ENCODE data around the gene RNASE4. TPM values are rescaled to one million over a fixed set of nuclear protein-coding genes. Genes with fewer than 3 reads are reported as not detected.
A peak's percentile ranks its signal among the peaks of the same experiment; 100 is the strongest.

Gene RNASE4
- total and polyA plus RNA-seq, 10 donors, result 0.89 to 19.9 (median 9.1) TPM

DNA sequence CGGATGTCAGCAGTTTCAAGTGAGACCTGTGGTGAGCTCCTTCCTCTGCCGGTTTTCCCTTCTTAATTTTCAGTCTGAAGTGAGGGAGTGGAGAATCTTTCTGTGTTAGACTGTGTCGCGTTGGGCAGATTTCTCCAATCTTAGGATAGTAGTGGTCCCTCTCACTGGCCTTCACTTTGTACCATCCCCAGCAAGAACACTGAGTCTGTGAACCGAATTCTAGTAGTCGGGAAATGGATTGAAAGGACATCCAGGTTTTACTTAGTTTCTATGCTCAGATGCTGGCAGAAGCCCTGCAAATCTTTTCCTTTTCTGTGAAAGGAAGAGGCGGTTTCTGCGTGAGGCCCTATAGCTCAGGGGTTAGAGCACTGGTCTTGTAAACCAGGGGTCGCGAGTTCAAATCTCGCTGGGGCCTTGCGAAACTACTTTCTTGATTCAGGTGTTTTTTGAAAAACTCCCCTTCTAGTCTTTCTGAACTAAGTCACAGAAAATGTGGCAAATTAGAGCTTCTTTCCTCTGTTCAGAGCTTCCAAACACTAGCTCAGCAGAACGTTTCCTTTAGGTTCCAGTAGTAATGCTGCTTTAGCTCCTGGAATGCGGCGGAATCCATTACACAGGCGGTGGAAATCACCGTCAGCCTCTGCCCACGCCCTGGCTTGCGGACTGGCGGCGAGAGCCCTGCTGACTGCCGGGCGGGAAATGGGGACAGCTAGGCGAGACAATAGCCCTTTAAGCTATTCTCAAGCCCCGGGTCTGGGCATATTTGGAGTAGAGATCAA is 2.8 kb upstream of the RNASE4 start:
- peak overlapping the region; percentile 44 to 88 (median 72) for H3K4me3 ChIP-seq
- H3K9me3 ChIP-seq, result no peaks in the 10 kb centered on the region
- intact Hi-C loops (cut with DNase I; ENCODE audit: low total_unique reads), result loop anchor here (10.0 kb wide), 1 partner anchor 207 kb away; no protein-coding TSS in a partner anchor
- DNase-seq, result peak; percentile 87
- H3K27ac ChIP-seq, result peak overlapping the region; percentile 94 to 100 (median 98)
- TF ChIP-seq POLR2A (IDR thresholded peaks at IDR 0.05), result no peak
- TF ChIP-seq POLR2AphosphoS5 (IDR thresholded peaks at IDR 0.05), result peak in 1 of 3 donors; percentile 63
- TF ChIP-seq, protein P1, sequence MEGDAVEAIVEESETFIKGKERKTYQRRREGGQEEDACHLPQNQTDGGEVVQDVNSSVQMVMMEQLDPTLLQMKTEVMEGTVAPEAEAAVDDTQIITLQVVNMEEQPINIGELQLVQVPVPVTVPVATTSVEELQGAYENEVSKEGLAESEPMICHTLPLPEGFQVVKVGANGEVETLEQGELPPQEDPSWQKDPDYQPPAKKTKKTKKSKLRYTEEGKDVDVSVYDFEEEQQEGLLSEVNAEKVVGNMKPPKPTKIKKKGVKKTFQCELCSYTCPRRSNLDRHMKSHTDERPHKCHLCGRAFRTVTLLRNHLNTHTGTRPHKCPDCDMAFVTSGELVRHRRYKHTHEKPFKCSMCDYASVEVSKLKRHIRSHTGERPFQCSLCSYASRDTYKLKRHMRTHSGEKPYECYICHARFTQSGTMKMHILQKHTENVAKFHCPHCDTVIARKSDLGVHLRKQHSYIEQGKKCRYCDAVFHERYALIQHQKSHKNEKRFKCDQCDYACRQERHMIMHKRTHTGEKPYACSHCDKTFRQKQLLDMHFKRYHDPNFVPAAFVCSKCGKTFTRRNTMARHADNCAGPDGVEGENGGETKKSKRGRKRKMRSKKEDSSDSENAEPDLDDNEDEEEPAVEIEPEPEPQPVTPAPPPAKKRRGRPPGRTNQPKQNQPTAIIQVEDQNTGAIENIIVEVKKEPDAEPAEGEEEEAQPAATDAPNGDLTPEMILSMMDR (IDR thresholded peaks at IDR 0.05 in 8 of 11, conservative IDR thresholded peaks at IDR 0.05 in 3 of 11), result no peak
- no peaks in the 10 kb centered on the region for H3K36me3 ChIP-seq
- 0 to 1% (median 1%) methylated on average over 23 to 25 of the region's 25 CpGs for WGBS, 5 donors
- no peaks in the 10 kb centered on the region for H3K27me3 ChIP-seq (replicated peaks in 1 of 7)
- peaks cover 12 to 61% (median 52%) of the 10 kb centered on the region in 6 donors for H3K4me1 ChIP-seq

DNA sequence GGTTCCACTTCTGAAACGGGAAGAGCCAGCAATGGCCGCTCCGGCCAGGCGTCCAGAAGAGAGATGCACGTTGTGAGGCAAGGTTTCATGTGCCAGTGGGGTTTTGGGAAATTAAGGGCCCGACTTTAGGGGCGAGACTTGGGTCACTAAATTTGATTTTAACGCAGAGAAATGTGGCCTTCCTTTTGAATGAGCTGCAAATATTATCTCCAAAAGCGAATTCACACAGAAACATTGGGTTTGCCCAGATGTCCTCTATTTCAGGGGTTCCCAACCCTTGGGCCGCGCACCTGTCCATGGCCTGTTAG is 2.3 kb upstream of the RNASE4 start:
- 1 to 3% (median 1%) methylated on average over 11 of the region's 11 CpGs for WGBS, 5 donors

DNA sequence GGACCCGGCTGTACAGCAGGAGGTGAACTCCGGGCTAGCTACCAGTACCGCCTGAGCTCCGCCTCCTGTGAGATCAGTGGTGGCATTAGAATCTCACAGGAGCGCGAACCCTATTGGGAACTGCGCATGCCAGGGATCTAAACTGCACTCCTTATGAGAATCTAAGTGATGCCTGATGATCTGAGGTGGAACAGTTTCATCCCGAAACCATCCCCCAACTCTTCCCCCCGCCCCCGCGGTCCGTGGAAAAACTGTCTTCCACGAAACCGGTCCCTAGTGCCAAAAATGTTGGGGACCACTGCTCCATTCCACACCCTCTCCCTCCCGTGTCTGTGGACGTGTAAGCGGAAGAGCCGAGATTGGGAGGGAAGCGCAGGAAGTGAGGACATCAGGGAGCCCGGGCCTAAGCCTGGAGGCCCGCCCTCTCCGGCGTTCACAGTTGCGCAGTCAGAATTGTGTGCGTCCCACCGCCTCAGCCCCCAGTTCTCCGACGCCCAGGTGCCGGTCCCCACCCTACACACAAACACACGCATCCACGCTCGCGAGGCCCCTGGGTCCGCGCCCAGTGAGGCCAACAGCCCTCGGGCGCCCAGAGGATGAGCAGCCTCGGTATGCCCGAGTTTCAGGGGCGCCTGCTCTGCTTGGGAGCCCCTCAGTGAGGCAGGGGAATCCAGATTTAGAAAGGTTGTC is 1.8 kb upstream of the RNASE4 start:
- peak overlapping the region; percentile 94 to 100 (median 98) for H3K27ac ChIP-seq
- peaks cover 12 to 61% (median 52%) of the 10 kb centered on the region in 6 donors for H3K4me1 ChIP-seq
- H3K36me3 ChIP-seq, result no peaks in the 10 kb centered on the region
- no peaks in the 10 kb centered on the region for H3K9me3 ChIP-seq
- 0% methylated on average over 11 to 40 of the region's 40 CpGs for WGBS, 5 donors
- DNase-seq, result peak; percentile 94
- H3K27me3 ChIP-seq (replicated peaks in 1 of 7), result no peaks in the 10 kb centered on the region
- intact Hi-C loops (cut with DNase I; ENCODE audit: low total_unique reads), result loop anchor here (10.0 kb wide), 1 partner anchor 208 kb away; no protein-coding TSS in a partner anchor
- H3K4me3 ChIP-seq, result peak overlapping the region; percentile 44 to 88 (median 72)
- TF ChIP-seq POLR2A (IDR thresholded peaks at IDR 0.05) (peak in 2 of 3 donors; percentile 78 to 84), POLR2AphosphoS5 (IDR thresholded peaks at IDR 0.05) (peak; percentile 94 to 98 (median 96))
- TF ChIP-seq, protein P1 (IDR thresholded peaks at IDR 0.05 in 8 of 11, conservative IDR thresholded peaks at IDR 0.05 in 3 of 11), result peak in 2 of 11 experiments; percentile 11 to 13

More for the DNA sequence above, 2.3 kb upstream of the RNASE4 start:
- H3K27me3 ChIP-seq (replicated peaks in 1 of 7), result no peaks in the 10 kb centered on the region
- intact Hi-C loops (cut with DNase I; ENCODE audit: low total_unique reads), result loop anchor here (10.0 kb wide), 1 partner anchor 207 kb away; no protein-coding TSS in a partner anchor
- peak overlapping the region; percentile 94 to 100 (median 98) for H3K27ac ChIP-seq
- no peak for TF ChIP-seq POLR2AphosphoS5 (IDR thresholded peaks at IDR 0.05)
- TF ChIP-seq, protein P1 (IDR thresholded peaks at IDR 0.05 in 8 of 11, conservative IDR thresholded peaks at IDR 0.05 in 3 of 11), result no peak
- TF ChIP-seq POLR2A (IDR thresholded peaks at IDR 0.05), result no peak
- no peaks in the 10 kb centered on the region for H3K9me3 ChIP-seq
- H3K4me1 ChIP-seq, result peaks cover 12 to 61% (median 52%) of the 10 kb centered on the region in 6 donors
- DNase-seq, result no peak
- H3K4me3 ChIP-seq, result peak overlapping the region; percentile 44 to 88 (median 72)
- H3K36me3 ChIP-seq, result no peaks in the 10 kb centered on the region
